ENCODE results near the gene SRC. TPM values are rescaled to one million over a fixed set of nuclear protein-coding genes. Genes with fewer than 3 reads are reported as not detected.

The SRC gene
- total RNA-seq, 4 donors from 2014 or later = 27.5 to 52.2 (median 42.3) TPM

DNA sequence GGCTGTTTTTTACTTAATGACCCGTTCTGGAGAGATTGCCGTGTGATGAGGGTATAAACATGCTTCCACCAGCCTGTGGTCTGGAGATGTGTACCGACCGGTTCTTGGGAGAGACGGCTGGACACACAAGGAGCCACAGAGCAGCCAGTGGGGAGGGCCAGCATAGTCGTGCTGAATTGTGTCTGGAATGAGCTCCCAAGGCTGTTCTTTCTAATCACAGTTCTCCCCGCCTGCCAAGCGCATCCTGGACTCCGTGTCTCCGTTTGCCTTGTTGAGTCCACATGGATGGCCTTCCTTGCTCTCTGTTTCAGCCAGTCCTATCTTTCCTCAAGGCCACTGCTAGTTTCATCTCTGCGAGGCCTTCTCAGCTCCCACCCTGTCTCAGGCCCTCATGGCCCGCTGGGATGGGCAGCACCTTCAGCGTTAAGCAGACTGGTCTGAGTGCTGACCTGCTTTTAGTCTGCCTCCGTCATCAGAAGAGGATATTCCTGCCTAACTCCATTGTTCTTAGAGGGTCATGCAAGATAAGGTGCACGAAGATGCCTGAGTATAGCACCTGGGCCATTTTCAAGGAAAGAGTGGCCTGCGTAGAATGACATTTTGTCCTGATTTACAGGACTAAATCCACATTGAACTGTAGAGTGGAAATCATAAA is 35.9 kb upstream of the SRC start:
- DNase-seq (ENCODE audit: extremely low spot score) = no peak
- peaks cover 4 to 43% (median 27%) of the 10 kb centered on the region in 4 donors for H3K36me3 ChIP-seq
- H3K27ac ChIP-seq (replicated peaks in 1 of 4) = peak overlapping the region in 1 of 4 donors; percentile 8
- TF ChIP-seq POLR2AphosphoS5 (IDR thresholded peaks at IDR 0.05) (no peak), EP300 (IDR thresholded peaks at IDR 0.05) (no peak), POLR2A (IDR thresholded peaks at IDR 0.05; ENCODE audit: low read depth) (no peak)
- TF ChIP-seq, protein P1, sequence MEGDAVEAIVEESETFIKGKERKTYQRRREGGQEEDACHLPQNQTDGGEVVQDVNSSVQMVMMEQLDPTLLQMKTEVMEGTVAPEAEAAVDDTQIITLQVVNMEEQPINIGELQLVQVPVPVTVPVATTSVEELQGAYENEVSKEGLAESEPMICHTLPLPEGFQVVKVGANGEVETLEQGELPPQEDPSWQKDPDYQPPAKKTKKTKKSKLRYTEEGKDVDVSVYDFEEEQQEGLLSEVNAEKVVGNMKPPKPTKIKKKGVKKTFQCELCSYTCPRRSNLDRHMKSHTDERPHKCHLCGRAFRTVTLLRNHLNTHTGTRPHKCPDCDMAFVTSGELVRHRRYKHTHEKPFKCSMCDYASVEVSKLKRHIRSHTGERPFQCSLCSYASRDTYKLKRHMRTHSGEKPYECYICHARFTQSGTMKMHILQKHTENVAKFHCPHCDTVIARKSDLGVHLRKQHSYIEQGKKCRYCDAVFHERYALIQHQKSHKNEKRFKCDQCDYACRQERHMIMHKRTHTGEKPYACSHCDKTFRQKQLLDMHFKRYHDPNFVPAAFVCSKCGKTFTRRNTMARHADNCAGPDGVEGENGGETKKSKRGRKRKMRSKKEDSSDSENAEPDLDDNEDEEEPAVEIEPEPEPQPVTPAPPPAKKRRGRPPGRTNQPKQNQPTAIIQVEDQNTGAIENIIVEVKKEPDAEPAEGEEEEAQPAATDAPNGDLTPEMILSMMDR (IDR thresholded peaks at IDR 0.05) = no peak
- H3K27me3 ChIP-seq = no peaks in the 10 kb centered on the region
- no peaks in the 10 kb centered on the region for H3K9me3 ChIP-seq
- intact Hi-C loops (cut with DNase I) = loop anchor here (5.0 kb wide), 1 partner anchor 32 kb away; no protein-coding TSS in a partner anchor
- WGBS = 93% methylated on average over 13 of the region's 16 CpGs
- peaks cover 25 to 80% (median 56%) of the 10 kb centered on the region in 4 donors for H3K4me1 ChIP-seq
- no peak overlapping the region for H3K4me3 ChIP-seq

DNA sequence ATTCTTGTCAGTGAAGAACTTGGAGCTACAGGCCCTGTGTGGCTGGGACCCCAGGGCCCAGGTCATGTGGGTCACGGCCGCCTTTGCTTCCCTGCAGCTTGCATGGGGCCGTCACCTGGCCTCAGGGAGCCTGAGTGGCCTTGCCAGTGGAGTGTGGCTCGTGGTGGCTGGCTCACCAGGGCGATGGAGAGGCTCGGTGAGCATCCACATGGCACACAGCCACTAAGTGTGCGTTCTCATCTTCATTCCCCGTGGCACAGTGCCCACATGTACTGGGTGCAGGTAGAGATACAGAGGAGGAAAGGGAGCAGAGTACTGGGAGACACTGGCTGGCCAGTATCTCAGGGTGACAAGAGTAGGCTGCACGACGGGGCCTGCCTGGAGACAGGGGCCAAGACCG is 35.0 kb upstream of the SRC start:
- no peak overlapping the region for H3K4me3 ChIP-seq
- intact Hi-C loops (cut with DNase I) = no loop called here
- DNase-seq (ENCODE audit: extremely low spot score) = no peak
- no peaks in the 10 kb centered on the region for H3K9me3 ChIP-seq
- H3K27ac ChIP-seq (replicated peaks in 1 of 4) = no peak overlapping the region
- H3K4me1 ChIP-seq = peaks cover 33 to 82% (median 61%) of the 10 kb centered on the region in 4 donors
- 76% methylated on average over 10 of the region's 11 CpGs for WGBS
- no peak for TF ChIP-seq POLR2AphosphoS5 (IDR thresholded peaks at IDR 0.05)
- TF ChIP-seq POLR2A (IDR thresholded peaks at IDR 0.05; ENCODE audit: low read depth) = no peak
- no peak for TF ChIP-seq EP300 (IDR thresholded peaks at IDR 0.05)
- TF ChIP-seq, protein P1 (IDR thresholded peaks at IDR 0.05) = no peak
- no peaks in the 10 kb centered on the region for H3K27me3 ChIP-seq
- H3K36me3 ChIP-seq = peaks cover 4 to 42% (median 27%) of the 10 kb centered on the region in 4 donors

DNA sequence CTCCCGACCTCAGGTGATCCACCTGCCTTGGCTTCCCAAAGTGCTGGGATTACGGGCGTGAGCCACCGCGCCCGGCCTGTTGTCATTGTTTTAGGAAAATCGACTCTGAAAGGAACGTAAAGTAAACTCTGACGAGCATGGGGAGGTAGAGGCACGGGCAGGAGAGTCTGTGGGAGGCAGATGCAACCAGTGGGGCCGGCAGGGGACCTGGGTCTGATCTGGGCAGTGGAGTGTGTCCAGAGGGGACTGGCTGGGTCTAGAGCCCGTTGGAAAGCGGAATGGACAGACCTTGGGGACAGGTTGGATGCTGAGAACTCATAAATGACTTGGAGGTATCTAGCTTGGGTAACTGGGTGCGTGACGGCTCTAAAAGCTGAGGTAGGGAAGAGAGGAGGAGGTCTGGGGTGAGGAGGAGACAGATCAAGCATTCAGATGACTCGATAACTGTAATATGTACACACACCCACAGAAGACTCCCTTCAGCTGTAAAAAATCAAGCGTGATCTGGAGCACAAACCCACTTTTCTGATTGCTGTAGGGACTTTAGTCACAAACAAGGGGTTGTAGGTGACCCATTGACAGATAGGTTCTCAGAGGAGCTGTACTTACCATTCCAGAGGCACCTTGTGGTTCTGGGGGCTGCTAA is 34.1 kb upstream of the SRC start:
- H3K4me3 ChIP-seq = no peak overlapping the region
- TF ChIP-seq POLR2A (IDR thresholded peaks at IDR 0.05; ENCODE audit: low read depth) (no peak), POLR2AphosphoS5 (IDR thresholded peaks at IDR 0.05) (no peak), EP300 (IDR thresholded peaks at IDR 0.05) (no peak)
- TF ChIP-seq, protein P1 (IDR thresholded peaks at IDR 0.05) = no peak
- DNase-seq (ENCODE audit: extremely low spot score) = no peak
- H3K27ac ChIP-seq (replicated peaks in 1 of 4) = peak overlapping the region; percentile 32 to 87 (median 82)
- peaks cover 4 to 49% (median 33%) of the 10 kb centered on the region in 4 donors for H3K36me3 ChIP-seq
- peaks cover 33 to 82% (median 58%) of the 10 kb centered on the region in 4 donors for H3K4me1 ChIP-seq
- no peaks in the 10 kb centered on the region for H3K27me3 ChIP-seq
- WGBS = 89% methylated on average over 17 of the region's 17 CpGs
- intact Hi-C loops (cut with DNase I) = no loop called here
- H3K9me3 ChIP-seq = no peaks in the 10 kb centered on the region

DNA sequence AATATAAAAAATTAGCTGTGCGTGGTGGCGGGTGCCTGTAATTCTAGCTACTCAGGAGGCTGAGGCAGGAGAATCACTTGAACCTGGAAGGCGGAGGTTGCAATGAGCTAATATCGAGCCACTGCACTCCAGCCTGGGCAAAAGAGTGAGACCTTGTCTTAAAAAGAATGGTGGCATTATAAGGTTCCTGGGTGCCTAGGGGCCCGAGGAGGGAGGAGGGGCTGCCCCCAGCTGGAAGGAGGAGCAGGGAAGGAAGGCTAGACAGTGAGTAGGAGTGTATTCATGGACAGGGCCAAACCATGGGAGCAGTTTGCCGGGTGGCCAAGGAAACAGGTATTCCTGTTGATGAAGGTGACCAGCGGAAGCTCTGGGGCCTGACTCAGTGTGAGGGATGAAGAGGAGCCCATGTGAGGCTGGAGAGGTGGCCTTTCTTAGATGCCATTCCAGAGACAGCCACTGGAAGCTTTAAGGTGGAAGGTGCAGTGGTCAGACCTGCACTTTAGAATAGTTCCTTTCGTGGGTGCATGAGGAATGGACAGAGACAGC is 32.3 kb upstream of the SRC start:
- Histone ChIP-seq H3K4me1 (peaks cover 33 to 78% (median 55%) of the 10 kb centered on the region in 4 donors), H3K27me3 (no peaks in the 10 kb centered on the region), H3K9me3 (no peaks in the 10 kb centered on the region), H3K4me3 (no peak overlapping the region), H3K36me3 (peaks cover 4 to 56% (median 46%) of the 10 kb centered on the region in 4 donors), H3K27ac (replicated peaks in 1 of 4) (peak overlapping the region; percentile 79 to 87 (median 84))
- TF ChIP-seq POLR2AphosphoS5 (IDR thresholded peaks at IDR 0.05) (no peak), POLR2A (IDR thresholded peaks at IDR 0.05; ENCODE audit: low read depth) (no peak), EP300 (IDR thresholded peaks at IDR 0.05) (no peak)
- TF ChIP-seq, protein P1 (IDR thresholded peaks at IDR 0.05) = no peak
- intact Hi-C loops (cut with DNase I) = no loop called here
- DNase-seq (ENCODE audit: extremely low spot score) = no peak
- WGBS = 93% methylated on average over 8 of the region's 8 CpGs

Data from esophagus muscularis mucosa (tissue), 4 donors.